IPS-NIHi11 (cell line): ENCODE results near the gene CALD1.

Source experiments
- DNase-seq: peaks from one replicate; pipeline ENCODE4 v3.0.0; 2012; ENCODE audit warnings: mixed read lengths, low spot score

The CALD1 gene

DNA sequence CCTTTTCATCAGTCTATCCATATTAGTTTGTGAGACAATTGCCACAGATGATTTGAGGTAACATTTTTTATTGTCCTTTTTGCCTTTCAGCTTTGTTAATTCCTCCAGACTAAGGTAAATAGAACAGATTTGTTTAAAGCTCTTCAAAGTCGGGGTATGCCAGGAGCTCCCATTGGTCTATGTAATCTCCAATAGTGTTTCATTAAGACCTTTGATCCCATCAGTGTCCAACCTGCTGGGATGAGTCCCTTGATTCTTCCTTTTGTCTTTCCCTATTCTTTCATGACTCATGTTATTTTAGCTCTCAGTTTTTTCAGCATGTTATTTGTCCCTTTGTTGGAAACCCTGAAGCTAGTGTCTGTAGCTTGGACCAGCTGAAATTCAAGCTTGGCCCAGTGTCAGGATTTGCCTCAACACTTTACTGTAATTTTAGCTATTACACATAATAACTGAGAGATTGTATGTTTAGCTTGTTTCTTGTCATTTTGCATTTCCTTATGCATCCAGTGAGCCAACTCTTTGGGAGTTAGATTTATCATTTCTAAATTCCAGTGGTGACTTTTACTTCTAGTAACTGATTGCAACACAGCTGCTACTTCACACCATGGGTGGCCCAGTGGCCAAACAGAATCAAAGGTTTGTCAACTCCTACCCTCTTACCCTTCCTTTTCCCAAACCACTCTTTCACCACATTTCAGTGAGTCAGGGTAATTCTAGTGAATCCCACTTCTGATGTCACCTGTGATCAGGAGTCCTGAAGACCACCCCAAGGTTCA is 222.1 kb downstream of the CALD1 start:
- DNase-seq, result no peak

DNA sequence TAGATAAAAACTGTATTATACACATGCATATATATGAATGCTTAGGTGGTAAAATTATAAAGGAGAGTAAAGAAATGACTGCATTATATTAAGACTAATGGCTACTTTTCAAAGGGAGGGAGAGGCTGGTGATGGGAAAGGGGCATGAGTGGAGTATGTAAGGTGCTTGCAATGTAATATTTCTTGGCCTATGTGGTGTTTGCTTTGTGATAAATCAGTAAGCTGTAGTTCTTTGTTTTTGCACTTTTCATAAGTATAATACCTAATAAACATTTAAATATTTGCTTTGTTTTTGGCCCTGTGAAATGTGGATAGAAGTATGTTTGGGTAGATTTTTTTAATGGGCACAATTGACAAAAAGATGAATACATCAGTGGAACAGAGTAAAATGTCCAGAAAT is 232.8 kb downstream of the CALD1 start:
- no peak for DNase-seq
